ENCODE data around the gene RAB3GAP2.
"Not testable (repeated sequence)": the region's sequence is repeated elsewhere in the genome, so short reads cannot be mapped to it uniquely, and the experiment has no call there.

RAB3GAP2 gene

GRCh38 chr1:220290140-220290761 is 18.0 kb upstream of the RAB3GAP2 start:
- DNase-seq, result no peak

- DNase-seq, result no peak
Measured at GRCh38 chr1:220287129-220287528, 14.9 kb upstream of the RAB3GAP2 start.

GRCh38 chr1:220283625-220284024 is 11.4 kb upstream of the RAB3GAP2 start:
- no peak for DNase-seq

GRCh38 chr1:220281159-220281574 is 8.9 kb upstream of the RAB3GAP2 start:
- no peak for DNase-seq

- DNase-seq, result no peak
Measured at GRCh38 chr1:220280249-220280648, 8.0 kb upstream of the RAB3GAP2 start.

- DNase-seq, result no peak
Measured at GRCh38 chr1:220278991-220279390, 6.7 kb upstream of the RAB3GAP2 start.

GRCh38 chr1:220275430-220275829 is 3.2 kb upstream of the RAB3GAP2 start:
- DNase-seq, result no peak

- no peak for DNase-seq
Measured at GRCh38 chr1:220274251-220274855, 2.1 kb upstream of the RAB3GAP2 start.

GRCh38 chr1:220272841-220273090 is 513 bp upstream of the RAB3GAP2 start:
- no peak for DNase-seq

- DNase-seq, result peak; percentile 39
Measured at GRCh38 chr1:220271706-220272046, 577 bp downstream of the RAB3GAP2 start.

GRCh38 chr1:220269036-220269435 is 3.2 kb downstream of the RAB3GAP2 start:
- DNase-seq, result no peak

GRCh38 chr1:220267630-220268029 is 4.6 kb downstream of the RAB3GAP2 start:
- DNase-seq, result no peak

GRCh38 chr1:220260228-220260627 is 12.0 kb downstream of the RAB3GAP2 start:
- DNase-seq, result not testable (repeated sequence)

GRCh38 chr1:220259756-220260155 is 12.5 kb downstream of the RAB3GAP2 start:
- DNase-seq, result not testable (repeated sequence)

- not testable (repeated sequence) for DNase-seq
Measured at GRCh38 chr1:220256194-220256593, 16.1 kb downstream of the RAB3GAP2 start.

GRCh38 chr1:220255204-220255603 is 17.0 kb downstream of the RAB3GAP2 start:
- DNase-seq, result no peak

GRCh38 chr1:220253290-220253689 is 19.0 kb downstream of the RAB3GAP2 start:
- DNase-seq, result not testable (repeated sequence)

GRCh38 chr1:220251272-220251671 is 21.0 kb downstream of the RAB3GAP2 start:
- no peak for DNase-seq

- DNase-seq, result no peak
Measured at GRCh38 chr1:220250681-220251080, 21.6 kb downstream of the RAB3GAP2 start.

- no peak for DNase-seq
Measured at GRCh38 chr1:220249522-220249921, 22.7 kb downstream of the RAB3GAP2 start.

GRCh38 chr1:220248715-220249265 is 23.5 kb downstream of the RAB3GAP2 start:
- DNase-seq, result not testable (repeated sequence)

GRCh38 chr1:220245900-220246299 is 26.4 kb downstream of the RAB3GAP2 start:
- not testable (repeated sequence) for DNase-seq

GRCh38 chr1:220243947-220244346 is 28.3 kb downstream of the RAB3GAP2 start:
- no peak for DNase-seq

GRCh38 chr1:220241072-220241663 is 31.1 kb downstream of the RAB3GAP2 start:
- no peak for DNase-seq

- DNase-seq, result no peak
Measured at GRCh38 chr1:220239966-220240365, 32.3 kb downstream of the RAB3GAP2 start.

Data from stimulated activated CD8-positive, alpha-beta memory T cell treated with anti-CD3 and anti-CD28 coated beads, Interleukin-4, amount 100 ng/mL, for 48 hours (primary cell).